GM12878 (cell line): Measurements from ENCODE around the gene ADAM20. TPM values are rescaled to one million over a fixed set of nuclear protein-coding genes. Genes with fewer than 3 reads are reported as not detected.

Experiments used
- ATAC-seq: fragments of 200-7000 bp; cut with Tn5 transposase; 3 replicates; pipeline ENCODE4 v1.9.1; 2020; ENCODE audit warnings: mild to moderate bottlenecking, moderate library complexity
- BruUV-seq: library from RNA; stranded (reverse); fragments of 400-500 nt; replicated peaks from 2 replicates; lab custom pipeline; 2021; lab: Mats Ljungman, UMichigan
- CTCF ChIA-PET: fragments of 300-600 bp; sonication (Branson Sonifier 250); formaldehyde crosslinking; extraction: SDS; loops from one replicate; lab custom pipeline; 2021; ENCODE audit warnings: inconsistent platforms; lab: Yijun Ruan, JAX
- POLR2A ChIA-PET: fragments of 350-600 bp; formaldehyde crosslinking; extraction: SDS; loops from one replicate; lab custom pipeline; 2021; ENCODE audit warnings: inconsistent platforms; lab: Charles Lee
- RAD21 ChIA-PET: fragments of 300-600 bp; sonication (Branson Sonifier 250); formaldehyde crosslinking; loops from one replicate; lab custom pipeline; 2023; ENCODE audit warnings: antibody characterized with exemption; ENCODE audit not compliant: unreplicated experiment; lab: Charles Lee
- SMC1A ChIA-PET: fragments of 300-600 bp; sonication (Branson Sonifier 250); formaldehyde crosslinking; loops from one replicate; lab custom pipeline; 2023; ENCODE audit not compliant: unreplicated experiment, uncharacterized antibody; lab: Charles Lee
- DNase-seq: peaks from one replicate; pipeline ENCODE4 v3.0.0-alpha.2; 2011; ENCODE audit warnings: low read depth, low spot score
- FAIRE-seq: peaks from 3 replicates; lab custom pipeline; 2011; peaks lifted over from hg19 to GRCh38; lab: Jason Lieb, UNC
- H2AFZ ChIP-seq: 2 replicates; pipeline ENCODE4 v1.6.0; 2011; ENCODE audit warnings: low read depth, low read length, control low read depth; ENCODE audit not compliant: control insufficient read depth
- H3K27ac ChIP-seq: 2 replicates; pipeline ENCODE4 v1.5.1; 2011; ENCODE audit warnings: control low read depth; ENCODE audit not compliant: control insufficient read depth, insufficient read depth
- H3K27me3 ChIP-seq, 2 experiments: replicated peaks in 1 of 2; 2 replicates each; pipeline versions ENCODE4 v1.6.0 to v1.6.1; 2011; ENCODE audit warnings: low read length in 1 of 2; ENCODE audit not compliant: control insufficient read depth in 2 of 2, insufficient read depth in 2 of 2
- H3K36me3 ChIP-seq, 2 experiments: 2 replicates each; pipeline ENCODE4 v1.5.1; 2011; ENCODE audit warnings: low read length in 1 of 2; ENCODE audit not compliant: control insufficient read depth in 2 of 2, insufficient read depth in 2 of 2
- H3K4me1 ChIP-seq: 2 replicates; pipeline ENCODE4 v1.6.1; 2011; ENCODE audit warnings: mild to moderate bottlenecking, low read length, moderate library complexity, mixed read lengths; ENCODE audit not compliant: control insufficient read depth, insufficient read depth
- H3K4me2 ChIP-seq: 2 replicates; pipeline ENCODE4 v1.6.0; 2011; ENCODE audit warnings: control low read depth; ENCODE audit not compliant: control insufficient read depth, insufficient read depth
- H3K4me3 ChIP-seq: fragments of 200-600 bp; sonication (generic); 2 replicates; pipeline ENCODE4 v1.5.1; 2016
- H3K79me2 ChIP-seq: 2 replicates; pipeline ENCODE4 v1.6.0; 2011; ENCODE audit warnings: low read length; ENCODE audit not compliant: control insufficient read depth, insufficient read depth
- H3K9ac ChIP-seq: 2 replicates; pipeline ENCODE4 v1.8.0; 2011; ENCODE audit warnings: low read length, control low read depth, mixed read lengths; ENCODE audit not compliant: control insufficient read depth, insufficient read depth
- H3K9me3 ChIP-seq: replicated peaks from 3 replicates; pipeline ENCODE4 v1.5.1; 2011; ENCODE audit warnings: mild to moderate bottlenecking, low read length; ENCODE audit not compliant: control insufficient read depth, insufficient read depth
- H4K20me1 ChIP-seq: 2 replicates; pipeline ENCODE4 v1.6.0; 2011; ENCODE audit not compliant: control insufficient read depth, insufficient read depth
- BHLHE40 ChIP-seq, 2 experiments: fragments of 450-650 bp in 1 of 2; IDR thresholded peaks; 2 replicates each; pipeline ENCODE4 v1.6.1; 2011 to 2017; ENCODE audit warnings: low read depth in 2 of 2, borderline replicate concordance in 1 of 2, improper control_type of control experiment in 1 of 2, low read length in 1 of 2, mild to moderate bottlenecking in 1 of 2
- CBX5 ChIP-seq: sonication (generic); IDR thresholded peaks from 2 replicates; pipeline ENCODE4 v1.6.1; 2016; ENCODE audit warnings: low read depth, moderate library complexity, mild to moderate bottlenecking, inconsistent platforms
- CHD2 ChIP-seq: IDR thresholded peaks from 2 replicates; pipeline ENCODE4 v1.6.1; 2011; ENCODE audit warnings: low read depth, low read length, improper control_type of control experiment, borderline replicate concordance
- EGR1 ChIP-seq, 2 experiments: IDR thresholded peaks; 1 replicate in 1 of 2; 2 replicates in 1 of 2; pipeline ENCODE4 v1.6.1; 2011 to 2012; ENCODE audit warnings: low read depth in 2 of 2, low read length in 2 of 2, borderline replicate concordance in 1 of 2, mild to moderate bottlenecking in 1 of 2, moderate library complexity in 1 of 2
- ETV6 ChIP-seq, 2 experiments: fragments of 450-650 bp in 1 of 2; IDR thresholded peaks in 1 of 2; conservative IDR thresholded peaks in 1 of 2; 2 replicates each; pipeline ENCODE4 v1.6.1; 2014; ENCODE audit warnings: antibody characterized with exemption in 1 of 2, borderline replicate concordance in 1 of 2, low read depth in 1 of 2, mild to moderate bottlenecking in 1 of 2, moderate library complexity in 1 of 2
- HCFC1 ChIP-seq: fragments of 150-350 bp; IDR thresholded peaks from 2 replicates; pipeline ENCODE4 v1.6.1; 2014; ENCODE audit warnings: low read length
- NFYA ChIP-seq: IDR thresholded peaks from 2 replicates; pipeline ENCODE4 v1.6.1; 2011; ENCODE audit warnings: low read depth, mild to moderate bottlenecking, low read length, improper control_type of control experiment, borderline replicate concordance
- NR2C1 ChIP-seq: fragments of 450-650 bp; IDR thresholded peaks from 2 replicates; pipeline ENCODE4 v1.6.1; 2017; ENCODE audit warnings: antibody characterized with exemption, mild to moderate bottlenecking, moderate library complexity
- RB1 ChIP-seq: fragments of 450-650 bp; formaldehyde crosslinking; IDR thresholded peaks from 2 replicates; pipeline ENCODE4 v1.6.1; 2017; ENCODE audit warnings: mild to moderate bottlenecking, borderline replicate concordance
- RBBP5 ChIP-seq: fragments of 200-600 bp; sonication (generic); conservative IDR thresholded peaks from 2 replicates; pipeline ENCODE4 v1.6.1; 2016
- STAT1 ChIP-seq: fragments of 450-650 bp; conservative IDR thresholded peaks from 2 replicates; pipeline ENCODE4 v1.6.1; 2014; ENCODE audit warnings: antibody characterized with exemption, mild to moderate bottlenecking
- TBL1XR1 ChIP-seq: IDR thresholded peaks from 2 replicates; pipeline ENCODE4 v1.6.1; 2012; ENCODE audit warnings: low read depth, low read length, improper control_type of control experiment
- WGBS: methylation state at CpG from one replicate; pipeline ENCODE4 v1.1.6; 2016; ENCODE audit warnings: low lambda C conversion rate; ENCODE audit not compliant: insufficient replicate concordance, insufficient coverage; ENCODE audit errors: missing lambda C conversion rate; 5-methylcytosine and 5-hydroxymethylcytosine counted together
- in situ Hi-C: fragments of 300-500 bp; cut with MboI; formaldehyde crosslinking; loops from 9 replicates; pipeline ENCODE4 v1.14.3; 2018; ENCODE audit warnings: mixed read lengths
- intact Hi-C: fragments of 100-400 bp; cut with micrococcal nuclease; formaldehyde crosslinking; loops from one replicate; pipeline ENCODE4 v1.14.2; 2022; ENCODE audit not compliant: unreplicated experiment
- polyA plus RNA-seq, 11 experiments: library from polyadenylated mRNA; depleted of rRNA in 4 of 11; unstranded in 6 of 11; stranded (reverse) in 5 of 11; fragments of >200 nt; fragmentation: Nextera tagmentation in 4 of 11; fragmentation: Illumina TruSeq in 1 of 11; extraction: Ambion mirVana in 4 of 11; extraction: Trizol in 1 of 11; gene quantifications; 1 replicate in 1 of 11; 2 replicates in 10 of 11; pipeline versions ENCODE4 v1.2.1 to v1.2.3, GENCODE V29; 2011 to 2016; ENCODE audit warnings: inconsistent platforms in 2 of 11, missing spikeins in 2 of 11, low read depth in 1 of 11
- total RNA-seq, 4 experiments: library from RNA; depleted of rRNA in 3 of 4; stranded (reverse); fragments of >200 nt in 3 of 4; fragmentation: Illumina TruSeq in 1 of 4; extraction: Trizol in 1 of 4; gene quantifications; 2 replicates each; pipeline versions ENCODE4 v1.2.1 to v1.2.3, GENCODE V29; 2013 to 2021
- TF ChIP-seq, protein P1 (sequence below): fragments of 450-650 bp; IDR thresholded peaks from 2 replicates; pipeline ENCODE4 v1.6.1; 2017; ENCODE audit warnings: borderline replicate concordance
- TF ChIP-seq, protein P2 (sequence below): IDR thresholded peaks from 2 replicates; pipeline ENCODE4 v1.6.1; 2011; ENCODE audit warnings: low read depth, low read length, improper control_type of control experiment, borderline replicate concordance

ADAM20 gene
- total and polyA plus RNA-seq, 10 of the 15 experiments (the other 5 are each of a cell fraction or from before 2014, with no cell fraction given), result 0.04 to 0.34 (median 0.10) TPM; not detected in 3

DNA sequence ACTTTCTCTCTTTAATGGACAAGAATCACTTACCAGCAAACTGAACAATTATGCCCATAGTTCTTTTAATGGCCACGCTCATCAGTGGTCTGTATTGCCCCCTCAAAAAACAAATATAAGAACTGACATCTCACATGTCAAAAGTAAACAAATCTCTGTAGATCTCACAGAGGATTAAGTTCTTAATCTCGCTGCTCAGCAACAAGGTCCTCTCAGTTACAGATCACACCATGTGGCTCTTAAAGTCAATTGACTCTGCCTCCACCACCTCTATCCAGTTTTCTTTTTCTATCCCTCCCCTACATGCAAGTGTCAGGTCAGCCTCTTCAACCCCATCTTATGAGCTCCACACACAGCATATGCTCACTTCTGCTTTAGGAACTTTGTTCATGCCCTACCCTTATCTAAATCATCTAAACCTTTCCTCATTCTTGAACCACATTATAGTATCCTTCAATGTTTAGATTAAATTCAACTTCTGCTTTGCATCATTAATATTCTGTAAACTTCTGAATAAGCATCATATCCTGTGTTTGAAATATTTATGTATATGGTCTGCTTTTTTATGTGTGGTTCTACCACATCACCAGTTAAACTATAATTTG lies 7.2 kb downstream of the ADAM20 start:
- ATAC-seq, result no peak
- CTCF ChIA-PET, result no interaction called here
- WGBS, result 51% methylated on average over 2 of the region's 2 CpGs

More for the DNA sequence above, 7.2 kb downstream of the ADAM20 start:
- no peaks in the 10 kb centered on the region for H3K79me2 ChIP-seq
- in situ Hi-C loops, result no loop called here
- no TSS peak for BruUV-seq
- no peak overlapping the region for H3K9ac ChIP-seq
- RAD21 ChIA-PET, result no interaction called here
- SMC1A ChIA-PET, result no interaction called here
- TF ChIP-seq RBBP5 (no peak), TBL1XR1 (no peak), NR2C1 (no peak), CHD2 (no peak), ETV6 (conservative IDR thresholded peaks at IDR 0.05 in 1 of 2, IDR thresholded peaks at IDR 0.05 in 1 of 2; ENCODE audit: borderline replicate concordance in 1 of 2, low read depth in 1 of 2) (no peak), HCFC1 (no peak), CBX5 (no peak), BHLHE40 (IDR thresholded peaks at IDR 0.05; ENCODE audit: borderline replicate concordance in 1 of 2, low read depth in 2 of 2, low read length in 1 of 2) (no peak), RB1 (no peak), EGR1 (IDR thresholded peaks at IDR 0.05; ENCODE audit: borderline replicate concordance in 1 of 2, low read depth in 2 of 2, low read length in 2 of 2) (no peak), STAT1 (no peak), NFYA (no peak)
- TF ChIP-seq, protein P1, sequence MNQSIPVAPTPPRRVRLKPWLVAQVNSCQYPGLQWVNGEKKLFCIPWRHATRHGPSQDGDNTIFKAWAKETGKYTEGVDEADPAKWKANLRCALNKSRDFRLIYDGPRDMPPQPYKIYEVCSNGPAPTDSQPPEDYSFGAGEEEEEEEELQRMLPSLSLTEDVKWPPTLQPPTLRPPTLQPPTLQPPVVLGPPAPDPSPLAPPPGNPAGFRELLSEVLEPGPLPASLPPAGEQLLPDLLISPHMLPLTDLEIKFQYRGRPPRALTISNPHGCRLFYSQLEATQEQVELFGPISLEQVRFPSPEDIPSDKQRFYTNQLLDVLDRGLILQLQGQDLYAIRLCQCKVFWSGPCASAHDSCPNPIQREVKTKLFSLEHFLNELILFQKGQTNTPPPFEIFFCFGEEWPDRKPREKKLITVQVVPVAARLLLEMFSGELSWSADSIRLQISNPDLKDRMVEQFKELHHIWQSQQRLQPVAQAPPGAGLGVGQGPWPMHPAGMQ, result no peak
- TF ChIP-seq, protein P2, sequence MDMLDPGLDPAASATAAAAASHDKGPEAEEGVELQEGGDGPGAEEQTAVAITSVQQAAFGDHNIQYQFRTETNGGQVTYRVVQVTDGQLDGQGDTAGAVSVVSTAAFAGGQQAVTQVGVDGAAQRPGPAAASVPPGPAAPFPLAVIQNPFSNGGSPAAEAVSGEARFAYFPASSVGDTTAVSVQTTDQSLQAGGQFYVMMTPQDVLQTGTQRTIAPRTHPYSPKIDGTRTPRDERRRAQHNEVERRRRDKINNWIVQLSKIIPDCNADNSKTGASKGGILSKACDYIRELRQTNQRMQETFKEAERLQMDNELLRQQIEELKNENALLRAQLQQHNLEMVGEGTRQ, result no peak
- TF ChIP-seq, all 136 proteins: peak for 0
- FAIRE-seq (no peak), DNase-seq (no peak)
- Histone ChIP-seq H3K27me3 (no peaks in the 10 kb centered on the region), H3K4me3 (no peak overlapping the region), H3K9me3 (no peaks in the 10 kb centered on the region), H3K36me3 (no peaks in the 10 kb centered on the region), H2AFZ (no peak overlapping the region), H3K27ac (no peak overlapping the region), H4K20me1 (no peaks in the 10 kb centered on the region), H3K4me2 (no peak overlapping the region), H3K4me1 (no peaks in the 10 kb centered on the region)
- POLR2A ChIA-PET, result no interaction called here
- intact Hi-C loops, result no loop called here
